Activated T-cell treated with anti-CD3 and anti-CD28 coated beads for 1 hour (primary cell): ENCODE results near the gene TMEM178B.
"Not testable (repeated sequence)": the region's sequence is repeated elsewhere in the genome, so short reads cannot be mapped to it uniquely, and the experiment has no call there.

Experiments
- DNase-seq: peaks from one replicate; pipeline ENCODE4 v3.0.0-alpha.2; 2020; ENCODE audit warnings: low read depth

Gene TMEM178B

GRCh38 chr7:141184532-141185190 is 110.8 kb downstream of the TMEM178B start:
- no peak for DNase-seq

GRCh38 chr7:141185369-141185967 is 111.6 kb downstream of the TMEM178B start:
- no peak for DNase-seq

GRCh38 chr7:141189231-141189630 is 115.4 kb downstream of the TMEM178B start:
- no peak for DNase-seq

GRCh38 chr7:141190495-141190894 is 116.6 kb downstream of the TMEM178B start:
- no peak for DNase-seq

- DNase-seq: no peak
Observed at GRCh38 chr7:141191277-141191676, 117.4 kb downstream of the TMEM178B start.

- DNase-seq: no peak
Observed at GRCh38 chr7:141193066-141193465, 119.2 kb downstream of the TMEM178B start.

GRCh38 chr7:141195722-141196121 is 121.9 kb downstream of the TMEM178B start:
- not testable (repeated sequence) for DNase-seq

GRCh38 chr7:141198194-141198958 is 124.5 kb downstream of the TMEM178B start:
- DNase-seq: no peak

GRCh38 chr7:141200191-141201108 is 126.6 kb downstream of the TMEM178B start:
- DNase-seq: no peak

- DNase-seq: no peak
Observed at GRCh38 chr7:141201145-141201885, 127.5 kb downstream of the TMEM178B start.

GRCh38 chr7:141202535-141202934 is 128.7 kb downstream of the TMEM178B start:
- no peak for DNase-seq

- DNase-seq: no peak
Observed at GRCh38 chr7:141203177-141203576, 129.3 kb downstream of the TMEM178B start.

GRCh38 chr7:141203586-141203985 is 129.7 kb downstream of the TMEM178B start:
- DNase-seq: no peak

- DNase-seq: no peak
Observed at GRCh38 chr7:141207661-141208060, 133.8 kb downstream of the TMEM178B start.

- DNase-seq: no peak
Observed at GRCh38 chr7:141208539-141208938, 134.7 kb downstream of the TMEM178B start.

- no peak for DNase-seq
Observed at GRCh38 chr7:141209454-141209853, 135.6 kb downstream of the TMEM178B start.

- no peak for DNase-seq
Observed at GRCh38 chr7:141210862-141211261, 137.0 kb downstream of the TMEM178B start.

- DNase-seq: no peak
Observed at GRCh38 chr7:141213226-141213625, 139.4 kb downstream of the TMEM178B start.

GRCh38 chr7:141217938-141218337 is 144.1 kb downstream of the TMEM178B start:
- no peak for DNase-seq

GRCh38 chr7:141218941-141219340 is 145.1 kb downstream of the TMEM178B start:
- DNase-seq: no peak

- DNase-seq: no peak
Observed at GRCh38 chr7:141220263-141220880, 146.5 kb downstream of the TMEM178B start.
